ENCODE results near the gene DGUOK.

The DGUOK gene

DNA sequence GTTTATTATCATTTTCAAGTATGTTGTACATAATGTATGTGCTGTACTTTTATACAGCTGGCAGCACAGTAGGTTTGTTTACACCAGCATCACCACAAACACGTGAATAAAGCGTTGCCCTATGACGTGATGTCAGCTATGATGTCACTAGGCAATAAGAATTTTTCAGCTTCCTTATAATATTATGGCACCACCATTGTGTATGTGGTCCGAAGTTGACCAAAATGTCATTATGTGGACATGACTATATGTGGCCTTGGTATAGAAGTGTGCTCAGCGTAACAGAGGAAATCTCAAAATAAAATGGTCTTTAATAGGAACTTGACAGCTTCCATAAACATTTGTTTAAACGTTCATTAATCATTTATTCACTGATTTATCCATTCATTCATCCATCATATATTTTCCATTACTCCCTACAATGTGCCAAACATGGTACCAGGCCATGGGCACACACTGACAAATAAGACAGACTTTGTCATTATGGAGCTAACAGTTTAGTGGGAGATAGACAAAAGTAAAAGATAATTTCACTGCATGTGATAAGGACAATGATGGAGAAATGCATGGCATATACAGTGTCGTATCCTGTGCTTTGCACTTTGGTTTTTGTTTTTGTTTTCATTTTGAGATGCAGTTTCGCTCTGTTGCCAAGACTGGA lies 15.0 kb upstream of the DGUOK start:
- DNase-seq: no peak
- no peaks in the 10 kb centered on the region for H3K36me3 ChIP-seq
- H3K27me3 ChIP-seq (ENCODE audit: insufficient read depth, low read depth, severe bottlenecking): no peaks in the 10 kb centered on the region
- TF ChIP-seq, protein P1, sequence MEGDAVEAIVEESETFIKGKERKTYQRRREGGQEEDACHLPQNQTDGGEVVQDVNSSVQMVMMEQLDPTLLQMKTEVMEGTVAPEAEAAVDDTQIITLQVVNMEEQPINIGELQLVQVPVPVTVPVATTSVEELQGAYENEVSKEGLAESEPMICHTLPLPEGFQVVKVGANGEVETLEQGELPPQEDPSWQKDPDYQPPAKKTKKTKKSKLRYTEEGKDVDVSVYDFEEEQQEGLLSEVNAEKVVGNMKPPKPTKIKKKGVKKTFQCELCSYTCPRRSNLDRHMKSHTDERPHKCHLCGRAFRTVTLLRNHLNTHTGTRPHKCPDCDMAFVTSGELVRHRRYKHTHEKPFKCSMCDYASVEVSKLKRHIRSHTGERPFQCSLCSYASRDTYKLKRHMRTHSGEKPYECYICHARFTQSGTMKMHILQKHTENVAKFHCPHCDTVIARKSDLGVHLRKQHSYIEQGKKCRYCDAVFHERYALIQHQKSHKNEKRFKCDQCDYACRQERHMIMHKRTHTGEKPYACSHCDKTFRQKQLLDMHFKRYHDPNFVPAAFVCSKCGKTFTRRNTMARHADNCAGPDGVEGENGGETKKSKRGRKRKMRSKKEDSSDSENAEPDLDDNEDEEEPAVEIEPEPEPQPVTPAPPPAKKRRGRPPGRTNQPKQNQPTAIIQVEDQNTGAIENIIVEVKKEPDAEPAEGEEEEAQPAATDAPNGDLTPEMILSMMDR (IDR thresholded peaks at IDR 0.05; ENCODE audit: low read depth, low read length): no peak
- H3K4me3 ChIP-seq (ENCODE audit: low read depth, low read length): no peak overlapping the region
- no peak overlapping the region for H3K27ac ChIP-seq
- no peaks in the 10 kb centered on the region for H3K9me3 ChIP-seq (ENCODE audit: severe bottlenecking)

DNA sequence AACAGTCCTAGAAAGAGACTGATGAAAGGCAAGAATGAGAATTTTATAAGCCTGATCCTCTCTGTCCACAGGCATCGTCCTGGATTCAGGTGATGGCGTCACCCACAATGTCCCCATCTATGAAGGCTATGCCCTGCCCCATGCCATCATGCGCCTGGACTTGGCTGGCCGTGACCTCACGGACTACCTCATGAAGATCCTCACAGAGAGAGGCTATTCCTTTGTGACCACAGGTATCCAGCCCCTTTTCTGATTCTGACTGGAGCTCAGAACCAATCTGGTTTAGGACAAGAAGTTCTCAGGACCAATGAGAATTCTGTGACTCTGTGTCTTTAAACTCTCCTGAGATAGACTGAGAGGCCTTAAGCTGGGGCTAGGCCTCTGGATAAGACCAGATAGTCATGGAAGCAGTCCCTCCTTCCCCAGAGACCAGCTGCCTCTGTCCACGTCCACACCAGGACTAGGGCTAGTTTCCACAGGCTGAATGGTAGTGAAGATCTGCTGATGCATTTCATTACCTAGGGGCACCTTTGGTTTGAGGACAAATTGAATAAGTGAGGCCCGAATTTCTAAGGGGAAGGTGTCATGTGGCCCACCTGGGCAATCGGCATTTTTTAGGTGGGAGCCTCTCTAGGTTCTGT lies 13.1 kb upstream of the DGUOK start:
- DNase-seq: no peak
- no peaks in the 10 kb centered on the region for H3K9me3 ChIP-seq (ENCODE audit: severe bottlenecking)
- no peak overlapping the region for H3K4me3 ChIP-seq (ENCODE audit: low read depth, low read length)
- TF ChIP-seq, protein P1 (IDR thresholded peaks at IDR 0.05; ENCODE audit: low read depth, low read length): no peak
- H3K27me3 ChIP-seq (ENCODE audit: insufficient read depth, low read depth, severe bottlenecking): no peaks in the 10 kb centered on the region
- no peak overlapping the region for H3K27ac ChIP-seq
- no peaks in the 10 kb centered on the region for H3K36me3 ChIP-seq

DNA sequence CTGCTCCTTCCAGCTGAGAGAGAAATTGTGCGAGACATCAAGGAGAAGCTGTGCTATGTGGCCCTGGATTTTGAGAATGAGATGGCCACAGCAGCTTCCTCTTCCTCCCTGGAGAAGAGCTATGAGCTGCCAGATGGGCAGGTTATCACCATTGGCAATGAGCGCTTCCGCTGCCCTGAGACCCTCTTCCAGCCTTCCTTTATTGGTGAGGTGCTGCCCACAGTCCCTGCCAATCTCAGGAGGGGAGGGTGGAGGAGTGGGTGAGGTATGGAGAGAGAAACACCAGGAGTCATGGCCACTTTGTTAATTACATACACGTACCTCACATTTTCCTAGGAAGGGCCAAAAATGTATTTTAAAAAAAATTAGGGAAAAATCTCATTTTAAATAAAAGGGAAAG lies 12.0 kb upstream of the DGUOK start:
- Histone ChIP-seq H3K4me3 (ENCODE audit: low read depth, low read length) (no peak overlapping the region), H3K9me3 (ENCODE audit: severe bottlenecking) (no peaks in the 10 kb centered on the region), H3K36me3 (no peaks in the 10 kb centered on the region), H3K27ac (no peak overlapping the region), H3K27me3 (ENCODE audit: insufficient read depth, low read depth, severe bottlenecking) (no peaks in the 10 kb centered on the region)
- TF ChIP-seq, protein P1 (IDR thresholded peaks at IDR 0.05; ENCODE audit: low read depth, low read length): no peak
- no peak for DNase-seq

DNA sequence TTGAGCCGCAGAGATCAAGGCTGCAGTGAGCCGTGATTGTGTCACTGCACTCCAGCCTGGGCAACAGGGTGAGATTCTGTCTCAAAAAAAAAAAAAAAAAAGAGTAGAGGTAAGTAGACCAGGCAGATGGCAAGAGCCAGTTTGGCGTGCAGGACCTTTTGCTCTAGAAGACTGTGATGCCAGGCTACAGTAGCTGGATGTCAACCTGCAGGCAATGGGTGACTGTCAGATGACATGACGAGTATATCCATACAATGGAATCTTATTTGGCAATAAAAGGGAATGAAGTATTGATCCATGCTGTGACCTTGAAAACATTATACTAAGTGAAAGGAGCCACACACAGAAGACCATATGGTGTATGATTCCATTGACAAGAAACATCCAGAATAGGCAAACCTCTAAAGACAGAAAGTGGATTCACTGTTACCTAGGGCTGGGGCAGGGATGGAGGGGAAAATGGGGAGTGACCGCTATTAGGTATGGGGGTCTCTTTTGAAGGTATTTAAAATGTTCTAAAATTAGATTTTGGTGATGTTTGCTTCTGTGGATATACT lies 11.2 kb upstream of the DGUOK start:
- H3K36me3 ChIP-seq: no peaks in the 10 kb centered on the region
- H3K9me3 ChIP-seq (ENCODE audit: severe bottlenecking): no peaks in the 10 kb centered on the region
- no peak for DNase-seq
- no peak overlapping the region for H3K27ac ChIP-seq
- no peaks in the 10 kb centered on the region for H3K27me3 ChIP-seq (ENCODE audit: insufficient read depth, low read depth, severe bottlenecking)
- no peak overlapping the region for H3K4me3 ChIP-seq (ENCODE audit: low read depth, low read length)
- TF ChIP-seq, protein P1 (IDR thresholded peaks at IDR 0.05; ENCODE audit: low read depth, low read length): no peak

DNA sequence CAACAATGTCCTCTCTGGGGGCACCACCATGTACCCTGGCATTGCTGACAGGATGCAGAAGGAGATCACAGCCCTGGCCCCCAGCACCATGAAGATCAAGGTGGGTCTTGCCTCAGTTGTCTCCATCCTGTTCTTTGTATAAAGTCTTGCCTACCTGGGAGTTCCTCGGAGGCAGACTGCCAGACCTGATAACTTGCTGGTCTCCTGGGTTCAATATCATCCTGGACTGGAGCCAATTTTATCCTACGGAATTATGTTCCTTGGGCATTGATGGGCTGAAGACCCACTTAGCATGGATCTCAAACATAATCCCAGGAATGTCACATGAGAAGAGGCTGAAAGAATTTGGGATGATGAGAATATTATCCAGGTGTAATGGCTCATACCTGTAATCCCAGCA lies 10.0 kb upstream of the DGUOK start:
- TF ChIP-seq, protein P1 (IDR thresholded peaks at IDR 0.05; ENCODE audit: low read depth, low read length): no peak
- Histone ChIP-seq H3K27ac (no peak overlapping the region), H3K36me3 (no peaks in the 10 kb centered on the region)

More for the DNA sequence above, 10.0 kb upstream of the DGUOK start:
- no peak for DNase-seq
- H3K9me3 ChIP-seq (ENCODE audit: severe bottlenecking): no peaks in the 10 kb centered on the region
- no peak overlapping the region for H3K4me3 ChIP-seq (ENCODE audit: low read depth, low read length)
- H3K27me3 ChIP-seq (ENCODE audit: insufficient read depth, low read depth, severe bottlenecking): no peaks in the 10 kb centered on the region

Data from WERI-Rb-1 (cell line).